ENCODE results near the gene SPCS2.

The SPCS2 gene

GRCh38 chr11:74966651-74967050 is 17.6 kb downstream of the SPCS2 start:
- TF ChIP-seq CTCF (IDR thresholded peaks at IDR 0.05): no peak

- no peak for TF ChIP-seq CTCF (IDR thresholded peaks at IDR 0.05)
Observed at GRCh38 chr11:74970852-74971395, 21.9 kb downstream of the SPCS2 start.

GRCh38 chr11:74971424-74971823 is 22.4 kb downstream of the SPCS2 start:
- no peak for TF ChIP-seq CTCF (IDR thresholded peaks at IDR 0.05)

GRCh38 chr11:74978041-74978440 is 29.0 kb downstream of the SPCS2 start:
- TF ChIP-seq CTCF (IDR thresholded peaks at IDR 0.05): no peak

- TF ChIP-seq CTCF (IDR thresholded peaks at IDR 0.05): no peak
Observed at GRCh38 chr11:74980634-74981033, 31.6 kb downstream of the SPCS2 start.

- TF ChIP-seq CTCF (IDR thresholded peaks at IDR 0.05): no peak
Observed at GRCh38 chr11:74981888-74982287, 32.8 kb downstream of the SPCS2 start.

- TF ChIP-seq CTCF (IDR thresholded peaks at IDR 0.05): no peak
Observed at GRCh38 chr11:74984070-74984469, 35.0 kb downstream of the SPCS2 start.

- TF ChIP-seq CTCF (IDR thresholded peaks at IDR 0.05): no peak
Observed at GRCh38 chr11:74984730-74985129, 35.7 kb downstream of the SPCS2 start.
